Thymus (tissue), 11 donors: ENCODE results near the gene TGDS. TPM values are rescaled to one million over a fixed set of nuclear protein-coding genes. Genes with fewer than 3 reads are reported as not detected.

ENCODE experiments used
- DNase-seq, 9 donors: peaks; one replicate each; pipeline ENCODE4 v3.0.0-alpha.2; 2013; ENCODE audit warnings: low spot score in 9 of 9, low read depth in 6 of 9, missing footprints in 1 of 9
- H3K27ac ChIP-seq, 2 donors: one replicate each; pipeline ENCODE4 v1.5.1; 2013; ENCODE audit warnings: control low read depth in 1 of 2, low read depth in 1 of 2, low read length in 1 of 2, mild to moderate bottlenecking in 1 of 2, moderate library complexity in 1 of 2
- H3K27me3 ChIP-seq, 2 donors: one replicate each; pipeline ENCODE4 v1.5.1; 2013; ENCODE audit warnings: low read length in 1 of 2; ENCODE audit not compliant: control insufficient read depth in 2 of 2, insufficient read depth in 1 of 2
- H3K36me3 ChIP-seq, 2 donors: one replicate each; pipeline ENCODE4 v1.5.1; 2013; ENCODE audit warnings: low read length in 1 of 2, mild to moderate bottlenecking in 1 of 2, moderate library complexity in 1 of 2; ENCODE audit not compliant: control insufficient read depth in 2 of 2, insufficient read depth in 2 of 2
- H3K4me1 ChIP-seq, 2 donors: one replicate each; pipeline ENCODE4 v1.5.1; 2013; ENCODE audit warnings: low read length in 2 of 2; ENCODE audit not compliant: control insufficient read depth in 2 of 2, insufficient read depth in 2 of 2
- H3K4me3 ChIP-seq, 2 donors: one replicate each; pipeline ENCODE4 v1.5.1; 2013; ENCODE audit warnings: low read length in 2 of 2, control low read depth in 1 of 2, mild to moderate bottlenecking in 1 of 2
- H3K9me3 ChIP-seq, 2 donors: one replicate each; pipeline ENCODE4 v1.5.1; 2013; ENCODE audit warnings: low read length in 1 of 2, mild to moderate bottlenecking in 1 of 2; ENCODE audit not compliant: control insufficient read depth in 2 of 2, insufficient read depth in 1 of 2
- WGBS: extraction: QIAGEN DNeasy Blood & Tissue Kit; methylation state at CpG from one replicate; pipeline ENCODE4 v1.1.7; 2013; 5-methylcytosine and 5-hydroxymethylcytosine counted together
- polyA plus RNA-seq: library from polyadenylated mRNA; stranded (reverse); fragments of 200-250 nt; gene quantifications from one replicate; pipeline ENCODE4 v1.2.3, GENCODE V29; 2013
- total RNA-seq: library from RNA; stranded (reverse); fragments of 120-200 nt; gene quantifications from one replicate; pipeline ENCODE4 v1.2.4, GENCODE V29; 2013
- donor health status: healthy.

Gene TGDS
- total and polyA plus RNA-seq, 2 donors: 23.8 to 27.2 TPM

- 100% methylated on average over 1 of the region's 1 CpG for WGBS
- peaks cover 6 to 10% of the 10 kb centered on the region in 2 donors for H3K36me3 ChIP-seq
Measured at GRCh38 chr13:94608586-94608985, 12.6 kb upstream of the TGDS start.

DNA sequence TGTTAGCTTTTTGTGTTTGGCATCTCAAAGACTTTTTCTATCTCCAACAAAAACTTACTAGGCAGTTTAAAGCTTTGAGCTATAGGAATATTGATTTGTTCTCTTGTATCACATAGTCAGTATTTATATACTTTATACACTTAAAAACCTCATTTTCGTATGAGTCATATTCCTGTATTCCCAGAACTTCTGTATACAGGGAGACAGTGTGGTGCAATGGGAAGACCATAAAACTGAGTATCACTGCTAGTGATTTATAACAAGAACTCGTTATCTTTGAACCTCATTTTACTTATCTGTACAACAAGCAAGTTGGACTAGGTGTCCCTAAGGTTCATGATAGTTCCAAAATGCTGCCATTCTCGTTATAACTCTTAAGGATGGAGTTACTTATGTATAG is 12.0 kb upstream of the TGDS start:
- no peak overlapping the region for H3K4me3 ChIP-seq
- whole genome bisulfite sequencing: 98% methylated on average over 3 of the region's 3 CpGs
- H3K4me1 ChIP-seq: peaks cover 0 to 2% of the 10 kb centered on the region in 2 donors
- no peak overlapping the region for H3K27ac ChIP-seq
- no peaks in the 10 kb centered on the region for H3K9me3 ChIP-seq
- no peaks in the 10 kb centered on the region for H3K27me3 ChIP-seq
- H3K36me3 ChIP-seq: peaks cover 6 to 10% of the 10 kb centered on the region in 2 donors
- no peak for DNase-seq

More at GRCh38 chr13:94608586-94608985, 12.6 kb upstream of the TGDS start:
- Histone ChIP-seq H3K4me3 (no peak overlapping the region), H3K27me3 (no peaks in the 10 kb centered on the region), H3K9me3 (no peaks in the 10 kb centered on the region), H3K27ac (no peak overlapping the region), H3K4me1 (peaks cover 0 to 2% of the 10 kb centered on the region in 2 donors)
- DNase-seq: no peak

DNA sequence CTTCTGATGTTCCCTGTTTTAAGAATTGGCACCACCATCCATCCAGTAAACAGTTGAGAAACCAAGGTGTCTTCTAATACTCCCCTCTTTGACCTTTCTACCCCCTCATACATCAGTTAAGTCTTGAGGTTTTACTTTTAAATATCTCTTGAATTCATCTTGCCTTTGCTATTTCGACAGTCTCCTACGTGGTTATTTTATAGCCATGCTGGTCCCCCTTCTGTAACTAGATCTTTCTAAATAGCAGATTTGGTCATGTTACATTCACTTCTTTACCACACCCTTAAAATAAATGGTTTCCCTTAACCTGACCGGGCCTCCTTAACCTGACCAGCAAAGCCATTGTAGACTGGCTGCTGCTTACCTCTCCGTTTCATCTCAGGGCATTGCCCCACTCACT is 11.1 kb upstream of the TGDS start:
- no peak for DNase-seq
- H3K27ac ChIP-seq: no peak overlapping the region
- H3K4me3 ChIP-seq: no peak overlapping the region
- WGBS: 94% methylated on average over 4 of the region's 4 CpGs
- H3K36me3 ChIP-seq: peaks cover 6 to 10% of the 10 kb centered on the region in 2 donors
- H3K9me3 ChIP-seq: no peaks in the 10 kb centered on the region
- H3K27me3 ChIP-seq: no peaks in the 10 kb centered on the region
- peaks cover 0 to 4% of the 10 kb centered on the region in 2 donors for H3K4me1 ChIP-seq

GRCh38 chr13:94602467-94602866 is 6.5 kb upstream of the TGDS start:
- no peaks in the 10 kb centered on the region for H3K9me3 ChIP-seq
- H3K4me1 ChIP-seq: peaks cover 4 to 8% of the 10 kb centered on the region in 2 donors
- H3K36me3 ChIP-seq: peaks cover 0 to 3% of the 10 kb centered on the region in 2 donors
- no peak for DNase-seq
- H3K4me3 ChIP-seq: peak overlapping the region; percentile 68 to 87
- 87% methylated on average over 1 of the region's 1 CpG for WGBS
- H3K27me3 ChIP-seq: no peaks in the 10 kb centered on the region
- peak overlapping the region in 1 of 2 donors; percentile 78 for H3K27ac ChIP-seq

GRCh38 chr13:94601446-94602431 is 5.8 kb upstream of the TGDS start, which contains the start of gene GPR180:
GPR180 (plus strand) TSS chr13:94601857; CDS start chr13:94601928, 71 bp downstream.
- H3K4me3 ChIP-seq: peak within 1 kb of the TSS; percentile 68 to 87
- H3K27ac ChIP-seq: peak within 1 kb of the TSS; percentile 78 to 86
- H3K4me1 ChIP-seq: peaks cover 4 to 8% of the 10 kb centered on the region in 2 donors
- no peaks in the 10 kb centered on the region for H3K9me3 ChIP-seq
- whole genome bisulfite sequencing: 1% methylated on average over 71 of the region's 71 CpGs
- DNase-seq: peak; percentile 80 to 98 (median 93)
- no peaks in the 10 kb centered on the region for H3K27me3 ChIP-seq
- H3K36me3 ChIP-seq: no peaks in the 10 kb centered on the region

DNA sequence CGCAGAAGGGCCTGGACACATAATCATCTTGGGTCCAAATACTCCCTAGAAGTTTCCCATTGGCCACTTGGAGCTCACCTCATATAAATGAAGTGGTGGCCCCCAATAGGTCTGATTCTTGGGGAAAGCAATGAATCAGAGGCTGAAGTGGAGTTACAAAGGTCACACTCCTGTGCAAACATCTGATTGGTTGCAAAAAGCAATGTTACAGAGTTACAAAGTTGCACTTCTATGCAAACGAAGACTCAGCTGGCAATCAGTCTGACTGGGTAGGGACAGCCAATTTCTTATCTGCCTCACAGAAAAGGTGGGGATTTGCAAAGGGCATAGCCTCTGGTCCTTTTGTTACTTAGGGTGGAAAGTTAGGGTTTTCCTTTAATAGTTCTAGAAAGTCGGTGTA is 3.9 kb upstream of the TGDS start:
- Histone ChIP-seq H3K4me1 (peaks cover 7 to 18% of the 10 kb centered on the region in 2 donors), H3K27ac (no peak overlapping the region), H3K27me3 (no peaks in the 10 kb centered on the region), H3K9me3 (no peaks in the 10 kb centered on the region), H3K4me3 (no peak overlapping the region), H3K36me3 (no peaks in the 10 kb centered on the region)
- WGBS: 99% methylated on average over 3 of the region's 3 CpGs
- no peak for DNase-seq

DNA sequence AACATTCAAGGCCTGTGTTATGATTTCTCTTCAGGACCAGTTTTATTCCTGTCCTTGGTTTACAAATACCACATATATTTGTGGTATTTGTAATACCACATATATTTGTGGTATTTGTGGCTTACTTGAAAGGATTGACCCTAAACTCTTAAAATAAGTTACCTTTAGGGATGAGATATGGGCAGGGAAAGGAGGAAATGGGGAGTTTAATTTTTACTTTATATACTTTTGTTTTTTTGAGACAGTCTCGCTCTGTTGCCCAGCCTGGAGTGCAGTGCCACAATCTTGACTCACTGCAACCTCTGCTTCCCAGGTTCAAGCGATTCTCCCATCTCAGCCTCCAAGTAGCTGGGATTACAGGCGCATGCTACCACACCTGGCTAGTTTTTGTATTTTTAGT is 2.3 kb upstream of the TGDS start:
- WGBS: 96% methylated on average over 3 of the region's 3 CpGs
- Histone ChIP-seq H3K36me3 (no peaks in the 10 kb centered on the region), H3K27ac (no peak overlapping the region), H3K4me1 (peaks cover 12 to 23% of the 10 kb centered on the region in 2 donors), H3K4me3 (no peak overlapping the region), H3K9me3 (no peaks in the 10 kb centered on the region), H3K27me3 (no peaks in the 10 kb centered on the region)
- no peak for DNase-seq

DNA sequence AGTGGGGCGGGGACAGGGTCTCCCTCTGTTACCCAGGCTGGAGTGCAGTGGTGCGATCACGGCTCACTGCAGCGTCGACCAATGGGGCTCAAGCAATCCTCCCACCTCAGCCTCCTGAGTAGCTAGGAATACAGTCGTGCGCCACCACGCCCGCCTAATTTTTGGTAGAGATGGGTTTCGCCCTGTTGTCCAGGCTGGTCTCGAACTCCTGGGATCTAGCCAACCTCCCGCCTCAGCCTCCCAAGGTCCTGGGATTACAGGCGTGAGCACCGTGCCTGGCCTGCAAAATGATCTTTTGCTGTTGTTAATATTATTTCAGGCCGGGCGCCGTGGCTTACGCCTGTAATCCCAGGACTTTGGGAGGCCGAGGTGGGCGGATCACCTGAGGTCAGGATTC is 621 bp upstream of the TGDS start:
- WGBS: 76% methylated on average over 20 of the region's 20 CpGs
- peaks cover 3 to 10% of the 10 kb centered on the region in 2 donors for H3K36me3 ChIP-seq
- peak overlapping the region; percentile 66 to 77 for H3K4me3 ChIP-seq
- DNase-seq: no peak
- peak overlapping the region in 1 of 2 donors; percentile 73 for H3K27ac ChIP-seq
- H3K27me3 ChIP-seq: no peaks in the 10 kb centered on the region
- peaks cover 12 to 21% of the 10 kb centered on the region in 2 donors for H3K4me1 ChIP-seq
- no peaks in the 10 kb centered on the region for H3K9me3 ChIP-seq
